Gastrocnemius medialis (tissue), 4 donors: Measurements from ENCODE around the gene TCF3. TPM values are rescaled to one million over a fixed set of nuclear protein-coding genes. Genes with fewer than 3 reads are reported as not detected.
A peak's percentile ranks its signal among the peaks of the same experiment; 100 is the strongest.

Source experiments
- ATAC-seq, 2 donors: fragments of 150-250 bp; one replicate each; pipeline ENCODE4 v1.9.1; 2016
- DNase-seq, 2 donors: peaks; one replicate each; pipeline ENCODE4 v3.0.0-alpha.2; 2019
- H3K27ac ChIP-seq, 4 donors: fragments of 200-600 bp; sonication (generic); 1 replicate in 1 of 4; 2 replicates in 3 of 4; pipeline ENCODE4 v1.5.1; 2016 to 2018; ENCODE audit warnings: mild to moderate bottlenecking in 2 of 4, moderate library complexity in 1 of 4
- H3K27me3 ChIP-seq, 3 donors: fragments of 200-600 bp; sonication (generic) in 2 of 3; 1 replicate in 1 of 3; 2 replicates in 2 of 3; pipeline versions ENCODE4 v1.5.1 to v1.6.0; 2016 to 2019; ENCODE audit warnings: mild to moderate bottlenecking in 1 of 3, moderate library complexity in 1 of 3
- H3K36me3 ChIP-seq, 2 donors: fragments of 200-600 bp; sonication (generic) in 1 of 2; one replicate each; pipeline ENCODE4 v1.5.1; 2017 to 2018
- H3K4me1 ChIP-seq, 2 donors: fragments of 200-600 bp; sonication (generic) in 1 of 2; one replicate each; pipeline ENCODE4 v1.5.1; 2016 to 2017; ENCODE audit warnings: mild to moderate bottlenecking in 2 of 2
- H3K4me3 ChIP-seq, 4 donors: fragments of 200-600 bp; sonication (generic) in 3 of 4; 1 replicate in 1 of 4; 2 replicates in 3 of 4; pipeline ENCODE4 v1.5.1; 2016 to 2019; ENCODE audit warnings: mild to moderate bottlenecking in 2 of 4
- H3K9me3 ChIP-seq, 3 donors: fragments of 200-600 bp; sonication (generic) in 2 of 3; 1 replicate in 1 of 3; 2 replicates in 2 of 3; pipeline ENCODE4 v1.5.1; 2016 to 2019
- POLR2A ChIP-seq, 2 donors: fragments of 450-650 bp; IDR thresholded peaks; one replicate each; pipeline ENCODE4 v1.6.1; 2017; ENCODE audit warnings: antibody characterized with exemption in 2 of 2, mild to moderate bottlenecking in 2 of 2, moderate library complexity in 2 of 2
- in situ Hi-C, 4 donors: fragments of 200-750 bp; cut with MboI; loops; one replicate each; pipeline versions ENCODE4 v1.15.0 to v1.8.0; 2017; ENCODE audit warnings: low sequenced_read_pairs in 4 of 4
- intact Hi-C: fragments of 100-400 bp; cut with DNase I; formaldehyde crosslinking; loops from one replicate; pipeline ENCODE4 v1.15.1; 2023; ENCODE audit warnings: low total_unique reads
- total RNA-seq, 4 donors: library from RNA; depleted of rRNA; stranded (reverse); fragments of >200 nt; gene quantifications; one replicate each; pipeline versions ENCODE4 v1.1.0 to v1.2.3, GENCODE V29; 2016
- TF ChIP-seq, protein P1 (sequence below), 5 experiments: fragments of 450-650 bp in 3 of 5; fragments of 200-600 bp in 2 of 5; sonication (generic) in 2 of 5; IDR thresholded peaks in 4 of 5; conservative IDR thresholded peaks in 1 of 5; 1 replicate in 4 of 5; 2 replicates in 1 of 5; pipeline ENCODE4 v1.5.1; 2016 to 2019; ENCODE audit warnings: antibody characterized with exemption in 5 of 5, mild to moderate bottlenecking in 3 of 5, moderate library complexity in 3 of 5

Gene TCF3
- total RNA-seq, 4 donors from 2014 or later: 22.0 to 58.6 (median 42.5) TPM

DNA sequence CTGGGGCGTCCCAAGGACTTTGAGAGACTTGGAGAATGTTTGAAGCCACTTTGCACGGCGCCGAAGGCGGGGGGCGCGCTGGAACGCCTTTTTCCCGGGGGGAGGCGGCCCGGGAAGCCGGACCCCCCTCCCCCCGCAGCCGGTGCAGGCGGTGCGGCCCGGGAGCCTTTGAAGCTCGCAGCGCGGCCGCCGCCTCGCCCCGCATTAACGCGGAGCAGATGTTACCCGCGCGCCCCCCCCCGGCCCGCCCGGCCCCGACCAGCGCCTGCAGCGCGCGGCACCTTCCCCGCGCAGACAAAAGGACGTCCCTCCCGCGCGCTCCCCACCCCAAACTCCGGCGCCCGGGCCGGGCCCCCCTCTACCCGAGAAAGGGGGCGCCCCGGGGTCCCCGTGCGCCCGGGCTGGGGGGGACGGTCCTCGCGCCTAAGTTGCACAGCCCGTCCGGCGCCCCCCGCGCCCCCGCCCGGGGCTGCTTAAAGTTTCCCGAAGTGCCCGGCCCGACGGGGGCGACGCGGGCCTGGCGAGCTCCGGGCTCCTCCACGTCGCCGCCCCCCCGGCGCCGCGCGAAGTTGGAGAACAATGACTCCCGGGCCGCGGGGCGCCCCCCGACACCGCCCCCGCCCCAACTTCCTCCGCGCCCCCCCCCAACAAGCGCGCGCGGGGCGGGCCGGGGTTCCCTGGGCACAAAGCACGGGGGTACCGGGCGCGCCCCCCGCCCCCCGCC lies 685 bp downstream of the TCF3 start:
- Histone ChIP-seq H3K4me1 (peaks cover 11% of the 10 kb centered on the region in 2 donors), H3K27ac (peak overlapping the region; percentile 37 to 69 (median 57)), H3K36me3 (no peaks in the 10 kb centered on the region), H3K27me3 (no peaks in the 10 kb centered on the region), H3K4me3 (peak overlapping the region; percentile 68 to 85 (median 69)), H3K9me3 (no peaks in the 10 kb centered on the region)
- in situ Hi-C loops (loop anchor here in 1 of 4 donors (10.0 kb wide), 1 partner anchor 47 kb away; the partner anchor contains the start of gene UQCR11), intact Hi-C loops (loop anchor here (1.0 to 5.0 kb wide), 5 partner anchors 46 to 855 kb away; partner anchors contain the start of genes ADAMTSL5, MBD3, PTBP1 and UQCR11)
- ATAC-seq (peak in 1 of 2 donors; percentile 19), DNase-seq (no peak)
- TF ChIP-seq POLR2A (IDR thresholded peaks at IDR 0.05): no peak
- TF ChIP-seq, protein P1, sequence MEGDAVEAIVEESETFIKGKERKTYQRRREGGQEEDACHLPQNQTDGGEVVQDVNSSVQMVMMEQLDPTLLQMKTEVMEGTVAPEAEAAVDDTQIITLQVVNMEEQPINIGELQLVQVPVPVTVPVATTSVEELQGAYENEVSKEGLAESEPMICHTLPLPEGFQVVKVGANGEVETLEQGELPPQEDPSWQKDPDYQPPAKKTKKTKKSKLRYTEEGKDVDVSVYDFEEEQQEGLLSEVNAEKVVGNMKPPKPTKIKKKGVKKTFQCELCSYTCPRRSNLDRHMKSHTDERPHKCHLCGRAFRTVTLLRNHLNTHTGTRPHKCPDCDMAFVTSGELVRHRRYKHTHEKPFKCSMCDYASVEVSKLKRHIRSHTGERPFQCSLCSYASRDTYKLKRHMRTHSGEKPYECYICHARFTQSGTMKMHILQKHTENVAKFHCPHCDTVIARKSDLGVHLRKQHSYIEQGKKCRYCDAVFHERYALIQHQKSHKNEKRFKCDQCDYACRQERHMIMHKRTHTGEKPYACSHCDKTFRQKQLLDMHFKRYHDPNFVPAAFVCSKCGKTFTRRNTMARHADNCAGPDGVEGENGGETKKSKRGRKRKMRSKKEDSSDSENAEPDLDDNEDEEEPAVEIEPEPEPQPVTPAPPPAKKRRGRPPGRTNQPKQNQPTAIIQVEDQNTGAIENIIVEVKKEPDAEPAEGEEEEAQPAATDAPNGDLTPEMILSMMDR (IDR thresholded peaks at IDR 0.05 in 4 of 5, conservative IDR thresholded peaks at IDR 0.05 in 1 of 5): no peak

DNA sequence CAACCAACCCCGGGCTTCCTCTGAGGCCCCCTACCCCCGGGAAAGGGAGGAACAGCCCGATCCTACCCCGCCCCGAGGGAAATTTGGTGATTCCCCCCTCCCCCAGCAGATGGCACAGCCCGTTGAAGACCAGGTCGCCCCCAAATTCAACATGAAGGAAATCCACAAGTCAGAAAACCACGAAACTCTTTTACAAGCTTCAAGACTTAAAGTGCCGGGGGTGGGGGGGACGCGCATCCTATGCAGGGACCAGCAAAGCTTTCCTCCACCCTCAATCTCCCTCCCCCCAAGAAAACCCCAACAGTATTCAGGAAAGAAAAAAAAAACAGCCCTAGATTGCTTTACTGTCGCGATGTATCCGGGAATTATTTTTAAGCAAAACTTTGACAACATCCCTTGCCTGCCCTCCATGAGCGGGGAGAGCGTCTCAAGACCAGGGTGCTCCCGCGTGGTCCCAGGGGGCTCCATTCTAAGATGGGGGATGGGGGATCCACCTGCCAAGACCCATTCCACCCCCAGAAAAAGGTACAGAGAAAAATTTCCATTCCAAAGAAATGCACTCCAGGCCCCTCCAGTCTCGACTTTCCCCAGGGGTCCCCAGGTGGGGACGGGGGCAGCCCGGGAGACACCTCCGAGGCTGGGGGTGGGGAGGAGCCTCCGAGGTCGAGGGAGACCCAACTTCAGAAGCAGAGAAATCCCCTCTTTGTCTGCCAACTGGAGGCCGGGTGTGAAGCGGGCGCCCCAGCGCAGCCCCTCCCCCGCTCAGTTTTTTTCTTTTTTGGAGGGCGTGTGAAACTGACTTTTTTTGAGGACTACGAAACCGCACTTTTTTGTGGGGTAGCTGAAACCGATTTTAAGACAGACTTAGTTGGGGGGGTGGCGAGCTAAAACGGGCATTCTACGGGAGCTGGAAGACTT lies 1.5 kb downstream of the TCF3 start:
- peaks cover 11% of the 10 kb centered on the region in 2 donors for H3K4me1 ChIP-seq
- H3K27me3 ChIP-seq: no peaks in the 10 kb centered on the region
- no peaks in the 10 kb centered on the region for H3K9me3 ChIP-seq
- H3K4me3 ChIP-seq: peak overlapping the region; percentile 68 to 85 (median 69)
- in situ Hi-C loops: loop anchor here in 1 of 4 donors (10.0 kb wide), 1 partner anchor 46 kb away; the partner anchor contains the start of gene UQCR11
- peaks cover 0 to 3% of the 10 kb centered on the region in 2 donors for H3K36me3 ChIP-seq
- ATAC-seq (no peak), DNase-seq (no peak)
- H3K27ac ChIP-seq: peak overlapping the region; percentile 37 to 69 (median 57)
- TF ChIP-seq, protein P1 (IDR thresholded peaks at IDR 0.05 in 4 of 5, conservative IDR thresholded peaks at IDR 0.05 in 1 of 5): no peak
- TF ChIP-seq POLR2A (IDR thresholded peaks at IDR 0.05): no peak
- intact Hi-C loops: loop anchor here (5.0 kb wide), 1 partner anchor 139 kb away; the partner anchor contains the start of gene ADAMTSL5

DNA sequence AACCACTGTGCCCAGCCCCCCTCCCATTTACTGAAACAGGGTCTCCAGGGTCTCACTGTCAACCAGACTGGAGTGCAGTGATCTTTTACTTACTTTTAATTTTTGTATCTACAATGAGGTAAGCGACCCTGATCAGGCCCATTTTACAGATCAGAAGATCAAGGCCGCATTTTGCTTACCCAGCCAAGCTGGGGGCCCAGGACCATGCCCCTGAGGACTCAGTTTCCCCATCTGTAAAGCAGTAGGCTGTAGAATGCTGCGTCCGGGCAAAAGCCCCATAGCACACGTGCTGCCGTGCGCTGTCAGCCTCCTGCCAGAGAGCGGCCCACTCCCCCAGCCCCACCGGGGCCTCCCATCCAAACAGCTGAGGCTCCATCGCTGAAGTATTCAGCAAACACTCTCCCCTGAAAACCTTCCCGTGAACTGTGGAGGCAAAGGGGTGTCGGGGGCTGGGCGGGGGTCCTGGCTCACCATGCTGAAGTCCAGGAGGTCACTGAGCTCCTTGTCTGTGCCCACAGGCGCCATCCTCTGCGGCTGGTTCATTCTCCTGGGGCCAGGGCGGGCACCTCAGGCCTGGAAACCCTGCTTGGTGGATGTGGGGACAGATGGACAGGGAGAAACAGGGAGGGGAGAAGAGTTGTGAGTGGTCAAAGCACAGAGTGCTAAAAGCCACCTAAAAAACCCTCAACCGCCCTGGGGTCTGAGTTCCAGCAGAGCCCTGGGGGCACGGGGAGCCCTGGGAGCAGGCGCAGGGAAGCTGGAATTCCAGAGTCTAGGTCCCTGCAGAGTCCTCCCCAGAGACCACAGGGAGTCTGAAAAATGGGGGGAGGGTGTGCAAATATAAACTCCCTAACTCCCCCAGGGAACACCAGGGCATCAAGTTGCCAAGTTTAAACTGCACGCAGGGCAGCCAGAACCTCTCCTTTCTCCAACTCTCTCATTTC lies 2.4 kb downstream of the TCF3 start:
- H3K9me3 ChIP-seq: no peaks in the 10 kb centered on the region
- peaks cover 0 to 4% of the 10 kb centered on the region in 2 donors for H3K36me3 ChIP-seq
- H3K4me1 ChIP-seq: peaks cover 11% of the 10 kb centered on the region in 2 donors
- no peak for ATAC-seq
- no peak for TF ChIP-seq POLR2A (IDR thresholded peaks at IDR 0.05)
- TF ChIP-seq, protein P1 (IDR thresholded peaks at IDR 0.05 in 4 of 5, conservative IDR thresholded peaks at IDR 0.05 in 1 of 5): no peak
- H3K27me3 ChIP-seq: no peaks in the 10 kb centered on the region
- H3K27ac ChIP-seq: no peak overlapping the region
- DNase-seq: no peak
- in situ Hi-C loops: loop anchor here in 1 of 4 donors (10.0 kb wide), 1 partner anchor 45 kb away; the partner anchor contains the start of gene UQCR11
- intact Hi-C loops: loop anchor here (5.0 kb wide), 1 partner anchor 138 kb away; the partner anchor contains the start of gene ADAMTSL5
- H3K4me3 ChIP-seq: peak overlapping the region in 1 of 4 donors; percentile 69
